ENCODE measurements around the gene TRAF3IP3. TPM values are rescaled to one million over a fixed set of nuclear protein-coding genes. Genes with fewer than 3 reads are reported as not detected.

TRAF3IP3 gene
- total and polyA plus RNA-seq, 11 donors: 0.16 to 10.6 (median 0.75) TPM; not detected in 1

DNA sequence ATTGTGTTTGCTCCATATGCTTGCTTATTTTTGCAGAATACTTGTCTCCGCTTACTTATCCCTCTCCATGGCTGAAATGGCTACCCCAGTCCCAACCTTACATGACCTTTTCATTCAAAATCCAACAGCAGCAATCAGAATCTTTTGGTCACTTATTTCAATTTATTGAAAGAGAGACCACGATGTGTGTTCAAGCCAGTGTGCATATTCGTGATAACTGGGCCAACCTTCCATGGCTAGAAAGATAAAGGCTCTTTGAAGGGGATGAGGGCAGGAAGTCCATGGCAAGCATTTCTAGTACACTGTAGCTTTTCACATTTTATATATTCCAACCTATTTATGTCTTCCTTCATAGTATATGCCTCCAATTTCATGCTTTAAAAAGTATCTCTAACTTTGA is 28.1 kb upstream of the TRAF3IP3 start:
- H3K4me3 ChIP-seq: no peak overlapping the region
- DNase-seq: no peak
- no peaks in the 10 kb centered on the region for H3K9me3 ChIP-seq
- peak overlapping the region in 8 of 12 donors; percentile 13 to 77 (median 54) for H3K27ac ChIP-seq
- WGBS, 4 donors: 54 to 60% (median 57%) methylated on average over 3 of the region's 3 CpGs
- ATAC-seq: no peak
- H3K4me1 ChIP-seq: peaks cover 0 to 20% (median 13%) of the 10 kb centered on the region in 12 donors
- TF ChIP-seq POLR2A (IDR thresholded peaks at IDR 0.05): no peak
- TF ChIP-seq, protein P1, sequence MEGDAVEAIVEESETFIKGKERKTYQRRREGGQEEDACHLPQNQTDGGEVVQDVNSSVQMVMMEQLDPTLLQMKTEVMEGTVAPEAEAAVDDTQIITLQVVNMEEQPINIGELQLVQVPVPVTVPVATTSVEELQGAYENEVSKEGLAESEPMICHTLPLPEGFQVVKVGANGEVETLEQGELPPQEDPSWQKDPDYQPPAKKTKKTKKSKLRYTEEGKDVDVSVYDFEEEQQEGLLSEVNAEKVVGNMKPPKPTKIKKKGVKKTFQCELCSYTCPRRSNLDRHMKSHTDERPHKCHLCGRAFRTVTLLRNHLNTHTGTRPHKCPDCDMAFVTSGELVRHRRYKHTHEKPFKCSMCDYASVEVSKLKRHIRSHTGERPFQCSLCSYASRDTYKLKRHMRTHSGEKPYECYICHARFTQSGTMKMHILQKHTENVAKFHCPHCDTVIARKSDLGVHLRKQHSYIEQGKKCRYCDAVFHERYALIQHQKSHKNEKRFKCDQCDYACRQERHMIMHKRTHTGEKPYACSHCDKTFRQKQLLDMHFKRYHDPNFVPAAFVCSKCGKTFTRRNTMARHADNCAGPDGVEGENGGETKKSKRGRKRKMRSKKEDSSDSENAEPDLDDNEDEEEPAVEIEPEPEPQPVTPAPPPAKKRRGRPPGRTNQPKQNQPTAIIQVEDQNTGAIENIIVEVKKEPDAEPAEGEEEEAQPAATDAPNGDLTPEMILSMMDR (IDR thresholded peaks at IDR 0.05): no peak
- intact Hi-C loops (cut with DNase I): no loop called here
- H3K36me3 ChIP-seq: no peaks in the 10 kb centered on the region
- no peaks in the 10 kb centered on the region for H3K27me3 ChIP-seq

GRCh38 chr1:209728466-209728865 is 27.4 kb upstream of the TRAF3IP3 start:
- H3K27me3 ChIP-seq: no peaks in the 10 kb centered on the region
- ATAC-seq (peak in 3 of 4 donors; percentile 68 to 88 (median 79)), DNase-seq (peak in 4 of 5 donors; percentile 30 to 54 (median 46))
- TF ChIP-seq POLR2A (IDR thresholded peaks at IDR 0.05): no peak
- TF ChIP-seq, protein P1 (IDR thresholded peaks at IDR 0.05): no peak
- 4 to 18% (median 11%) methylated on average over 1 of the region's 1 CpG for WGBS, 4 donors
- H3K9me3 ChIP-seq: no peaks in the 10 kb centered on the region
- peaks cover 0 to 27% (median 18%) of the 10 kb centered on the region in 12 donors for H3K4me1 ChIP-seq
- H3K36me3 ChIP-seq: no peaks in the 10 kb centered on the region
- peak overlapping the region in 8 of 12 donors; percentile 13 to 77 (median 54) for H3K27ac ChIP-seq
- intact Hi-C loops (cut with DNase I): no loop called here
- no peak overlapping the region for H3K4me3 ChIP-seq

GRCh38 chr1:209729436-209729835 is 26.4 kb upstream of the TRAF3IP3 start:
- no peak for TF ChIP-seq POLR2A (IDR thresholded peaks at IDR 0.05)
- TF ChIP-seq, protein P1 (IDR thresholded peaks at IDR 0.05): no peak
- DNase-seq: no peak
- Histone ChIP-seq H3K9me3 (no peaks in the 10 kb centered on the region), H3K27ac (peak overlapping the region in 3 of 12 donors; percentile 7 to 66 (median 49)), H3K36me3 (no peaks in the 10 kb centered on the region), H3K27me3 (no peaks in the 10 kb centered on the region), H3K4me1 (peaks cover 0 to 35% (median 23%) of the 10 kb centered on the region in 12 donors), H3K4me3 (no peak overlapping the region)
- ATAC-seq: no peak
- intact Hi-C loops (cut with DNase I): no loop called here
- WGBS, 4 donors: 65 to 88% (median 74%) methylated on average over 1 of the region's 1 CpG

- no peaks in the 10 kb centered on the region for H3K9me3 ChIP-seq
- H3K36me3 ChIP-seq: no peaks in the 10 kb centered on the region
- TF ChIP-seq, protein P1 (IDR thresholded peaks at IDR 0.05): no peak
- no peak for TF ChIP-seq POLR2A (IDR thresholded peaks at IDR 0.05)
- 27 to 56% (median 41%) methylated on average over 1 of the region's 1 CpG for WGBS, 4 donors
- ATAC-seq (peak in 1 of 4 donors; percentile 49), DNase-seq (no peak)
- peak overlapping the region in 2 of 12 donors; percentile 0 to 32 for H3K27ac ChIP-seq
- H3K27me3 ChIP-seq: no peaks in the 10 kb centered on the region
- intact Hi-C loops (cut with DNase I): no loop called here
- no peak overlapping the region for H3K4me3 ChIP-seq
- H3K4me1 ChIP-seq: peaks cover 0 to 40% (median 23%) of the 10 kb centered on the region in 12 donors
These were observed 23.1 kb upstream of the TRAF3IP3 start for GRCh38 chr1:209732725-209733124.
